HG03159 (cell line): Measurements from ENCODE around the gene PXYLP1.
"Not testable (repeated sequence)": the region's sequence is repeated elsewhere in the genome, so short reads cannot be mapped to it uniquely, and the experiment has no call there.

Source experiments
- ATAC-seq: cut with Tn5 transposase; IDR thresholded peaks from one replicate; pipeline ENCODE4 v1.9.1; 2021; ENCODE audit warnings: mild to moderate bottlenecking, moderate library complexity; ENCODE audit not compliant: unreplicated experiment

Gene PXYLP1

DNA sequence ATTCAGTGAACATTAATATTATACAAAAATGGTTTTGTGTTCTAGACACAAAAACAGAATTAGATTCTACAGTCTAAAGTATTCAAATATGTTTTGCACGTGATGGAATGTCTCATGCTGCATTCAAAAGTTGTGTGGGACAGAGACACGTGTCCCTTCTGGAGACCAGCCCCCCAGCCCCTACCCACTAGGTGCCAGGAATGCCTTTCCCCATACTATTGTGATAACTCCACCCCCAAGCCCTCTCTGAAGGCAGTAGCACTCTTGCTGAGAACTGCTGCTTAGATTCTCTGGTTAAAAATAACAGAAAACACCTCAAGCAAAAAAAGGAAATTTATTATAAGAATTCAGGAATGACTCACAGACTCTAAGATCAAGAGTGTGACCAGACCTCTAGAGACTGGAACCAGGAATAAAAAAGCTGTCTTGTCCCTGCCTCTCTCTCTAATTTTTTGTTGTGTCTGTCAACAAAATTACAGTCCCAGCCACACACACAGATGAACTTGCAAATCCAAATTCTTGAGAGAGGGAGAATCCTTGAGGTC is 57.7 kb downstream of the PXYLP1 start:
- no peak for ATAC-seq

DNA sequence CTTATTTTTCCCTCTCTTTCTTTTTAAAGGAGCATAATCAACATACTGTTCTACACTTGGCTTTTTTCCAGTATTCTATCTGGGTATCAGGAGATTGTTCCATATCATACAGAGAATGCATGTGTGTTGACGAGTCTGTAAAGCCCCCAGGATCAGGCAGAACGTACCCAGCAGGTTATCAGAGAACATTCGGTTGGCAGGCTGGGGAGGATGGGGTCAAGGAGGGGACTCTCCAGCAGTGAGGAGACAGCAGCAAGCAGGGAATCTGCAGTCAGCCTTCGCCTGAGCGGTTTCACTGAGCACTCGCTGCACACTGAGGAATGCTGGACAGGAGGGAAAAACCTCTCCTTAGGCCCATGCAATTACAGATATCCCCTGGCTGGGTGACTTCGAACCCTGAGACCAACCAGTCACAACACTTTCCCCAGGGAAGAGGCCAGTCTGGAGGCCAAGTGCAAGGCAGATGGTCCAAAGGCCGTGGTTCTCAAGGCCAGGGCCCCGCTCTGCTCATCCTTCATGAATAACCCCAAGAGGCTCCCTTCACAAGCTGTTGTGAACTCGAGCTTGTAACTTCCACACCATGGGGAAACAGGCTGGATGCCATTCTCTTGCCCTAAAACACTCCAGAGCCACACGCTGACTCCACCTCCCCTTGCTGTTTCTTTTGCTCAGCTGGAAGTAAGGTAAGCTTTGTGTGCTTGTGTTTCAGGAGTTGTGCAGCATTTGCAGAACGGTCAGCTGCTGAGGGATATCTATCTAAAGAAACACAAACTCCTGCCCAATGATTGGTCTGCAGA is 60.1 kb downstream of the PXYLP1 start:
- no peak for ATAC-seq

DNA sequence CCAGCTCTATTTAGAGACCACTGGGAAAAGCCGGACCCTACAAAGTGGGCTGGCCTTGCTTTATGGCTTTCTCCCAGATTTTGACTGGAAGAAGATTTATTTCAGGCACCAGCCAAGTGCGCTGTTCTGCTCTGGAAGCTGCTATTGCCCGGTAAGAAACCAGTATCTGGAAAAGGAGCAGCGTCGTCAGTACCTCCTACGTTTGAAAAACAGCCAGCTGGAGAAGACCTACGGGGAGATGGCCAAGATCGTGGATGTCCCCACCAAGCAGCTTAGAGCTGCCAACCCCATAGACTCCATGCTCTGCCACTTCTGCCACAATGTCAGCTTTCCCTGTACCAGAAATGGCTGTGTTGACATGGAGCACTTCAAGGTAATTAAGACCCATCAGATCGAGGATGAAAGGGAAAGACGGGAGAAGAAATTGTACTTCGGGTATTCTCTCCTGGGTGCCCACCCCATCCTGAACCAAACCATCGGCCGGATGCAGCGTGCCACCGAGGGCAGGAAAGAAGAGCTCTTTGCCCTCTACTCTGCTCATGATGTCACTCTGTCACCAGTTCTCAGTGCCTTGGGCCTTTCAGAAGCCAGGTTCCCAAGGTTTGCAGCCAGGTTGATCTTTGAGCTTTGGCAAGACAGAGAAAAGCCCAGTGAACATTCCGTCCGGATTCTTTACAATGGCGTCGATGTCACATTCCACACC is 60.9 kb downstream of the PXYLP1 start:
- ATAC-seq: no peak

GRCh38 chr3:141294301-141294700 is 62.7 kb downstream of the PXYLP1 start:
- no peak for ATAC-seq

DNA sequence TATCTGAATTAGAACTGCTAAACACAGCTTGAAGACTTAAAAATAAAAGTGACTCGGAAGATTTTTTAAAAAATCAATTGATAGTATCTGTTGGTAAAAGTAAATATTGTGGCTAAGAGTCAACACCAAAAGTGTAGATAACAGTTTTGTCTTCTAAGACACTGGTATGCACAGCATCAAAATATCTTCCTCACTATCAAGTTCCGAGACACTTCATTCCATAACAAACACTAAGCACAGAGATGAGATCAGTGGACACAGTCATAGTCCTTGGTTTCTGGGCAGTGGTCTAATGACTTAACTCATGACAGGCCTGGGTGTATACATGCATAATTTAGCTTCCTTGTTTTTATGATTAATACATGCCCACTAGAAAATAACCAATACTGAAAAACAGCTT is 63.2 kb downstream of the PXYLP1 start:
- no peak for ATAC-seq

DNA sequence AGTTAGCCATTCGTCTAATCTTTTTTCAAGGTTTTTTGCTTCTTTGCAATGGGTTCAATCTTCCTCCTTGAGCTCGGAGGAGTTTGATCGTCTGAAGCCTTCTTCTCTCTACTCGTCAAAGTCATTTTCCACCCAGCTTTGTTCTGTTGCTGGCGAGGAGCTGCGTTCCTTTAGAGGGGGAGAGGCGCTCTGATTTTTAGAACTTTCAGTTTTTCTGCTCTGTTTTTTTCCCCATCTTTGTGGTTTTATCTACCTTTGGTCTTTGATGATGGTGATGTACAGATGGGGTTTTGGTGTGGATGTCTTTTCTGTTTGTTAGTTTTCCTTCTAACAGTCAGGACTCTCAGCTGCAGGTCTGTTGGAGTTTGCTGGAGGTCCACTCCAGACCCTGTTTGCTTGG is 68.8 kb downstream of the PXYLP1 start:
- not testable (repeated sequence) for ATAC-seq

DNA sequence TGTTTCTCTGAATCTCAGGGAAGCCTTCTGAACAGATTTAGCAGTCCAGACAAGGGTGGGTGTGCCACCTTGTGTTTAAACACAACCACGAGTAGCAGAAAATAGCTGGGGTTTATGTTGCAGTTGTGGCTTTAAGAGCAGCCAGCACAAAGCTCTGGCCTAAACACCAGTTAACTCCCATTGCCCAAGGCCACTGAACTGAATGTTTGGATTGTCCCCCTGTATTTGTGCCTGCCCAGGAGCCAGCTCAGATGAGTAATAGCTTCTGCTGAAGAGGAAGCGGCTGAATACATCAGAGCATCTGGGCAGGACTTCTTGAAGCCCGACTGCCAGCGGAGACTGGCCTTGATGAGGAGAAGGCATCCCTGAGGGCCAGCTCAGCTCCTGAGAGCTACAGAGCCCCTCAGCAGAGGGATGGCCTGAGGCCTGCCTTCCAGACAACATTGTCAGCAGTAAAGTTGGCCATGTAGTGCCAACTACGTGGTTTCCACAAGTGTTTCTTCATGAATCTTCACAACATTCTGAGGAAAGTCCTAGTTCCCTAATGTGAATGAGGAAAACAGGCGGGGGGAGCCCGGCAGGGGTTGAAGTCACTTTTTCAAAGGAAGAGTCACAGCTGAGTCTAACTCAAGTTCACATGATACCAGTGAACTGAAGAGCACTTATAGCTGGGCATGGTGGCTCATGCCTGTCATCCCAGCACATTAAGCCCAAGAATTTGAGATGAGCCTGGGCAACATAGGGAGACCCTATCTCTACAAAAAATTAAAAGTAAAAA is 70.9 kb downstream of the PXYLP1 start:
- ATAC-seq: no peak

DNA sequence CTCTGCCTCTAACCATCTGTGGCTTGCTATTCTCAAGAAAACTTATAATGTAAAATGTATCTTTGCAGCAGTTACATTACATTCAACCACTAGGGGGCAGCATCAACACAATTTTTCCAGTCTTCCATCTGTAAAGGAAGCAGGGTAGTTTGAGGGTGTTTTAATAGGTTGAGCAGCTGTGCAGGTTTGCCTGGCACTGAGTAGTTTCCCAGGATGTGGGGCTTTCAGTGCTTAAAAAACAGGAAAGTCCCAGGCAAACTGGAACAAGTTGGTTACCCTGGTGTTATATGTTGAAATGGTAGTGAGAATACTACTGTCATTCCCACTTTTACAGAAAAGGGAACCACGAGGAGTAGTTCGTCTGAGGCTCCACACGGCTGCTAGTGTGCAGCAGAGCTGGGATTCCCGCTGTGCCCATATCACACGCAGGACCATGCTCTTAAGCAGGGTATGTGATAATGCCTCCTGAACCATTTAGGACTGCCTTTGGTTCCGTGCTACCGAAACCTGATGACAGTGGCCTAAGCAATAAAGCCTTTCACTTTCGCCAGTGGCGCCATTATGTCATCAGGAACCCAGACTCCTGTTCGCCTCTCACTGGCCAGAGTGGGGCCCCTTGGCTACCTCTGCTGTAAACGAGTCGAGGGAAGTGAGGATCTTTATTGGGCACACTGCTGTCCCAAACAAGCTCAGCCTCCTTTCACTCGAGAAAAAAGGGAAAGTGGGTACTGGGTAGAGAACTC is 72.0 kb downstream of the PXYLP1 start:
- no peak for ATAC-seq

DNA sequence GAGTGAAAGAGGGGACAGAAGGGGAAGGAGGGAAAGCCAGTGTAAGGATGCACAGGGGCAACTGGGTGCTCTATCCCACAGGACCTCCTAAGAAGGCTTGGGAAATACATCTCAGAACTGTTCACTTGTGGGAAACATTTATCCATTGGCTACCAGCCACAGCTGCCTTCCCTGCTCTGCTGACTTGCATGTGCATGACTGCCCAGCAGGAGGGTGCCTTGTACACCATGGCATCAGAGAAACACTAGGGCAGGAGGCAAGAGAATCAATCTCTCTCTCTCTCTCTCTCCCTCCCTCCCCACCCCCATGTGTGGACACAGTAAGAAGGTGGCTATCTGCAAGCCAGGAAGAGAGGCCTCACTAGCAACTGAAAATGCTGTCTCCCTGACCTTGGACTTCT is 73.8 kb downstream of the PXYLP1 start:
- ATAC-seq: no peak

- no peak for ATAC-seq
These were observed 74.7 kb downstream of the PXYLP1 start for GRCh38 chr3:141306276-141306675.

- no peak for ATAC-seq
These were observed 75.3 kb downstream of the PXYLP1 start for GRCh38 chr3:141306922-141307321.

GRCh38 chr3:141307351-141308059 is 75.9 kb downstream of the PXYLP1 start:
- ATAC-seq: no peak

GRCh38 chr3:141308588-141309218 is 77.1 kb downstream of the PXYLP1 start:
- ATAC-seq: no peak

DNA sequence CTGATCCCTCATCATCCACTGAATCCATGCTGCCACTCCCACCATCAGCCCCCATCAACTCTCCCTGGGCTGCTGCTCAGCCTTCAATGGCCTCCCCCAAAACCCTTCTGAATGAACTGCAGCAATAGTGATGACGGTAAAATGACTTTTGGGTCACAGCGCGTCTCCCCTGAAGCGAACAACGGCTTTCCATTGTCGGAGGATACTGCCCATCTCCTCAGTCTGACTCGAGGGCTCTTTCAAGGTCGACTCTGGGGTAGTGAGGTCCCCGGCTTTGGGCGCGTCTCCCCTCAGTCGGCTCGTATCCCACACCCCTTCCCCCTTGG is 79.5 kb downstream of the PXYLP1 start:
- no peak for ATAC-seq

DNA sequence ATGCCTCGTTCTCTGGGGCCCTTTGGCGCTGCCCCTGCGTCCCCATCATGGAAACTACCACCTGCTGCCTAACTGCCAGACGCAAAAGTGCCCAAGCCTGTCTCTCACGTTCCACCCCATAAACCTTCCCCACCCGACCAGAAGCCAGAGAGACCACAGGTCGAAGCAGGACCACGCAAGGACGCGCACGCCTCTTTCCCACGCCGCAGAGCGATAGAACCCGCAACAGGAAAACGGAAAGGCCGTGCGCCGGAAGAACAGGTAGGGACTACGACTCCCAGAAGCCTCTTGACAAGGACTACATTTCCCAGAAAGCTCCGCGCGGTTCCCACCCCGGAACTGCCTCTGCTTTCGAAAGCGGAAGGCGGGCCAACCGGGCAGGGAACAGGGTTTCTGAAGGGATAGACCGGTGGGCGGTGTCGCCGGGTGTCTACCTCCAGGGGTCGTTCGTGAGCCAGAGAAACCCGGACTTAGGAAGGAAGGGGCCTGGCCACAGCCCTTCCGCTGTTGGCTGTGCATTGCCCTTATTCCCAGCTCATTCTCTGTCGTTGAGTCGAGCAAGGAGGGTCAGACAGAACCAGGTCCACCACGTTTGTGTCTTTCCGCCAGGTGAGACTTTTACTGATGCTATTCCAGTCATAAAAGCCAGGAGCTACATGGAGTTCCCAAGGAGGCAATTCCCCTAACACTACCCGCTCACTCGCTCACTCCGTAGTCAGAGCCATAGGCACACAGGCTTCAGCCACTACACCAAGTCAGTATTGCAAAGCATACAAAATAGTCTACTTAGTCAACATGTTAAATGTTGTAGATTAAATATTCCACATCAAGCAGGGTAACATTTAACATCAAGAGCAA is 80.1 kb downstream of the PXYLP1 start:
- ATAC-seq: peak; percentile 99

- no peak for ATAC-seq
These were observed 80.9 kb downstream of the PXYLP1 start for GRCh38 chr3:141312354-141313092.

GRCh38 chr3:141313093-141313683 is 81.6 kb downstream of the PXYLP1 start:
- ATAC-seq: no peak

GRCh38 chr3:141314415-141314814 is 82.8 kb downstream of the PXYLP1 start:
- not testable (repeated sequence) for ATAC-seq
